HepG2 (cell line): ENCODE results near the gene TPM3. TPM values are rescaled to one million over a fixed set of nuclear protein-coding genes. Genes with fewer than 3 reads are reported as not detected.

Source experiments
- AHR ChIP-seq: IDR thresholded peaks from 2 replicates; pipeline ENCODE4 v1.6.1; 2018; ENCODE audit warnings: missing genetic modification reagents, missing compliant biosample characterization
- HMGA1 ChIP-seq: sonication (generic); formaldehyde crosslinking; conservative IDR thresholded peaks from 2 replicates; pipeline ENCODE4 v1.4.0; 2020; ENCODE audit warnings: missing genetic modification reagents
- MIER2 ChIP-seq: IDR thresholded peaks from 2 replicates; pipeline ENCODE4 v1.6.1; 2016; ENCODE audit warnings: missing biosample characterization, missing genetic modification reagents
- RBM22 ChIP-seq: fragments of 200-400 bp; formaldehyde crosslinking; optimal IDR thresholded peaks from 2 replicates; pipeline ENCODE3; 2017; ENCODE audit warnings: mild to moderate bottlenecking, low read length, moderate library complexity
- SRSF9 ChIP-seq: fragments of 200-400 bp; formaldehyde crosslinking; IDR thresholded peaks from 2 replicates; pipeline ENCODE4 v1.6.1; 2018; ENCODE audit warnings: borderline replicate concordance, mild to moderate bottlenecking, low read depth, low read length; ENCODE audit not compliant: insufficient read depth, poor library complexity, severe bottlenecking
- YEATS4 ChIP-seq: sonication (generic); formaldehyde crosslinking; IDR thresholded peaks from 2 replicates; pipeline ENCODE4 v1.4.0; 2020; ENCODE audit warnings: missing genetic modification reagents, borderline replicate concordance
- ZC3H13 ChIP-seq: sonication (generic); formaldehyde crosslinking; IDR thresholded peaks from 2 replicates; pipeline ENCODE4 v1.8.1; 2023; ENCODE audit warnings: mild to moderate bottlenecking, missing genetic modification reagents, moderate library complexity
- ZNF101 ChIP-seq: sonication (generic); formaldehyde crosslinking; IDR thresholded peaks from 2 replicates; pipeline ENCODE4 v1.4.0; 2020; ENCODE audit warnings: mild to moderate bottlenecking, low read depth, missing genetic modification reagents, borderline replicate concordance
- ZNF136 ChIP-seq: sonication (generic); formaldehyde crosslinking; IDR thresholded peaks from 2 replicates; pipeline ENCODE4 v1.8.1; 2022; ENCODE audit warnings: low read depth, mild to moderate bottlenecking, moderate library complexity, missing genetic modification reagents
- ZNF883 ChIP-seq: sonication (generic); formaldehyde crosslinking; IDR thresholded peaks from 2 replicates; pipeline ENCODE4 v1.5.1; 2020; ENCODE audit warnings: mild to moderate bottlenecking, missing genetic modification reagents; ENCODE audit errors: not compliant biosample characterization
- ZSCAN22 ChIP-seq: sonication (generic); formaldehyde crosslinking; IDR thresholded peaks from 2 replicates; pipeline ENCODE4 v1.4.0; 2020; ENCODE audit warnings: mild to moderate bottlenecking, missing genetic modification reagents
- polyA plus RNA-seq, 8 experiments: library from polyadenylated mRNA; depleted of rRNA in 3 of 8; stranded (reverse) in 7 of 8; unstranded in 1 of 8; fragments of >200 nt; fragmentation: Illumina TruSeq in 4 of 8; extraction: Trizol in 4 of 8; gene quantifications; 2 replicates each; pipeline versions ENCODE4 v1.2.1 to v1.2.3, GENCODE V29; 2011 to 2016; ENCODE audit warnings: low read depth in 4 of 8, missing spikeins in 1 of 8, mixed read lengths in 1 of 8; ENCODE audit not compliant: insufficient read depth in 1 of 8
- total RNA-seq, 5 experiments: library from RNA; depleted of rRNA; stranded (reverse); fragments of >200 nt; fragmentation: Illumina TruSeq; extraction: Trizol; gene quantifications; 2 replicates each; pipeline ENCODE4 v1.2.3, GENCODE V29; 2016; ENCODE audit warnings: low read depth in 1 of 5
- TF ChIP-seq, protein P1 (sequence below): sonication (generic); formaldehyde crosslinking; IDR thresholded peaks from 2 replicates; pipeline ENCODE4 v1.4.0; 2020; ENCODE audit warnings: missing genetic modification reagents
- TF ChIP-seq, protein P2 (sequence below): sonication (generic); formaldehyde crosslinking; IDR thresholded peaks from 2 replicates; pipeline ENCODE4 v1.4.0; 2020; ENCODE audit warnings: missing genetic modification reagents
- TF ChIP-seq, protein P3 (sequence below): sonication (generic); formaldehyde crosslinking; IDR thresholded peaks from 2 replicates; pipeline ENCODE4 v1.8.0; 2022; ENCODE audit warnings: mild to moderate bottlenecking, missing genetic modification reagents, borderline replicate concordance
- TF ChIP-seq, protein P4 (sequence below): IDR thresholded peaks from 2 replicates; pipeline ENCODE4 v1.4.0; 2020; ENCODE audit warnings: mild to moderate bottlenecking, missing genetic modification reagents
- TF ChIP-seq, protein P5 (sequence below): IDR thresholded peaks from 2 replicates; pipeline ENCODE4 v1.6.1; 2016; ENCODE audit warnings: low read depth, borderline replicate concordance

Gene TPM3
- total and polyA plus RNA-seq, 2 of the 13 experiments (the other 11 are each of a cell fraction or from before 2014, with no cell fraction given): 160 to 307 TPM

DNA sequence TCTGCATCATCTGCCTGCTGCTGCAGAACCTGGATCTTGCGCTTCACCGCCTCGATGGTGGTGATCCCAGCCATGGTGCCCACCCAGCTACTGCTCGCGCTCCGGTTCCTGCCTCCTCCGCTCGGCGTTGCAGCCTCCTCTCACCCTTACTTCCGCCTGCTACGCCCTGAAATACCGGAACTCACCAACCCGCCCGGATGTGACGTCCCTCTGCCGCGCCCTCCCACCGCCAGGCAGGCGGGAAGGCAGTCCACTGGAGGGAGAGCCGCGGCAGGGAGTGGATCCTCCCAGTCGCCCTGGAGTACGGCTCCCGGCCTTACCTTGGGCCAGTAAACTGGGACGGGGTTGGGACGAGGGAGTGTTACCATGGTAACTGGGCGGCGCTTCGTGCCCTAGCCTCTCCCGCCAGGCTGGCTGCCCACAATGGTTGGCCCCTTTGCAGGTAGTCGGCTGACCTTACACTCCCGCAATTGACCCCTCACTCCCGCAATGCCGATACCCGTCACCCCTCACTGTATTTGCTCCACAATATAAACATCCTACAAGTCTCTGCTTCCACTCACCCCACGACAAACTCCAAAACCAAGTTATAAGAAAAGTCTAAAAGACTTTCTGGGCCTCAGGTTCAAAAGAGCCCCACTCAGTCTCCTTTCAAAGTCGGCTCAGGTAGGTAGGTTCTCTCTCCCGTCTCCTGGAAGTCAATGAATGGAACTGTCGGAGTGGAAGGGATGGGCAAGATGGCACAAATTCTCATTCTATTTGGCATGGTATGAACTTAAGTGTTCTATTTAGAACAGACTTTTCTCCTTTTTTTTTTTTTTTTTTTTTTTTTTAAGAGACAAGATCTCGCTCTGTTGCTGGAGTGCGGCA is 8.6 kb downstream of the TPM3 start (continued):
- TF ChIP-seq YEATS4 (CRISPR knock-in tag) (peak; percentile 87), HMGA1 (CRISPR knock-in tag) (no peak), ZC3H13 (CRISPR knock-in tag) (peak; percentile 82), SRSF9 (no peak), ZNF101 (CRISPR knock-in tag) (no peak), MIER2 (0 out of 2 replicates have a peak, but pooled peaks have one; percentile 26), RBM22 (no peak), ZSCAN22 (CRISPR knock-in tag) (no peak), ZNF883 (peak; percentile 70), AHR (CRISPR knock-in tag) (0 out of 2 replicates have a peak, but pooled peaks have one; percentile 33), ZNF136 (CRISPR knock-in tag) (peak; percentile 72; the same call in 1 of the 2 replicates)
- TF ChIP-seq, protein P1, sequence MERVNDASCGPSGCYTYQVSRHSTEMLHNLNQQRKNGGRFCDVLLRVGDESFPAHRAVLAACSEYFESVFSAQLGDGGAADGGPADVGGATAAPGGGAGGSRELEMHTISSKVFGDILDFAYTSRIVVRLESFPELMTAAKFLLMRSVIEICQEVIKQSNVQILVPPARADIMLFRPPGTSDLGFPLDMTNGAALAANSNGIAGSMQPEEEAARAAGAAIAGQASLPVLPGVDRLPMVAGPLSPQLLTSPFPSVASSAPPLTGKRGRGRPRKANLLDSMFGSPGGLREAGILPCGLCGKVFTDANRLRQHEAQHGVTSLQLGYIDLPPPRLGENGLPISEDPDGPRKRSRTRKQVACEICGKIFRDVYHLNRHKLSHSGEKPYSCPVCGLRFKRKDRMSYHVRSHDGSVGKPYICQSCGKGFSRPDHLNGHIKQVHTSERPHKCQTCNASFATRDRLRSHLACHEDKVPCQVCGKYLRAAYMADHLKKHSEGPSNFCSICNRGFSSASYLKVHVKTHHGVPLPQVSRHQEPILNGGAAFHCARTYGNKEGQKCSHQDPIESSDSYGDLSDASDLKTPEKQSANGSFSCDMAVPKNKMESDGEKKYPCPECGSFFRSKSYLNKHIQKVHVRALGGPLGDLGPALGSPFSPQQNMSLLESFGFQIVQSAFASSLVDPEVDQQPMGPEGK: peak; percentile 34
- TF ChIP-seq, protein P2, sequence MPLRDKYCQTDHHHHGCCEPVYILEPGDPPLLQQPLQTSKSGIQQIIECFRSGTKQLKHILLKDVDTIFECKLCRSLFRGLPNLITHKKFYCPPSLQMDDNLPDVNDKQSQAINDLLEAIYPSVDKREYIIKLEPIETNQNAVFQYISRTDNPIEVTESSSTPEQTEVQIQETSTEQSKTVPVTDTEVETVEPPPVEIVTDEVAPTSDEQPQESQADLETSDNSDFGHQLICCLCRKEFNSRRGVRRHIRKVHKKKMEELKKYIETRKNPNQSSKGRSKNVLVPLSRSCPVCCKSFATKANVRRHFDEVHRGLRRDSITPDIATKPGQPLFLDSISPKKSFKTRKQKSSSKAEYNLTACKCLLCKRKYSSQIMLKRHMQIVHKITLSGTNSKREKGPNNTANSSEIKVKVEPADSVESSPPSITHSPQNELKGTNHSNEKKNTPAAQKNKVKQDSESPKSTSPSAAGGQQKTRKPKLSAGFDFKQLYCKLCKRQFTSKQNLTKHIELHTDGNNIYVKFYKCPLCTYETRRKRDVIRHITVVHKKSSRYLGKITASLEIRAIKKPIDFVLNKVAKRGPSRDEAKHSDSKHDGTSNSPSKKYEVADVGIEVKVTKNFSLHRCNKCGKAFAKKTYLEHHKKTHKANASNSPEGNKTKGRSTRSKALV: no peak
- TF ChIP-seq, protein P3, sequence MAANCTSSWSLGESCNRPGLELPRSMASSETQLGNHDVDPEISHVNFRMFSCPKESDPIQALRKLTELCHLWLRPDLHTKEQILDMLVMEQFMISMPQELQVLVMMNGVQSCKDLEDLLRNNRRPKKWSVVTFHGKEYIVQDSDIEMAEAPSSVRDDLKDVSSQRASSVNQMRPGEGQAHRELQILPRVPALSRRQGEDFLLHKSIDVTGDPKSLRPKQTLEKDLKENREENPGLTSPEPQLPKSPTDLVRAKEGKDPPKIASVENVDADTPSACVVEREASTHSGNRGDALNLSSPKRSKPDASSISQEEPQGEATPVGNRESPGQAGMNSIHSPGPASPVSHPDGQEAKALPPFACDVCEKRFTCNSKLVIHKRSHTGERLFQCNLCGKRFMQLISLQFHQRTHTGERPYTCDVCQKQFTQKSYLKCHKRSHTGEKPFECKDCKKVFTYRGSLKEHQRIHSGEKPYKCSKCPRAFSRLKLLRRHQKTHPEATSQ (CRISPR knock-in tag): 0 out of 2 replicates have a peak, but pooled peaks have one; percentile 12
- TF ChIP-seq, protein P4, sequence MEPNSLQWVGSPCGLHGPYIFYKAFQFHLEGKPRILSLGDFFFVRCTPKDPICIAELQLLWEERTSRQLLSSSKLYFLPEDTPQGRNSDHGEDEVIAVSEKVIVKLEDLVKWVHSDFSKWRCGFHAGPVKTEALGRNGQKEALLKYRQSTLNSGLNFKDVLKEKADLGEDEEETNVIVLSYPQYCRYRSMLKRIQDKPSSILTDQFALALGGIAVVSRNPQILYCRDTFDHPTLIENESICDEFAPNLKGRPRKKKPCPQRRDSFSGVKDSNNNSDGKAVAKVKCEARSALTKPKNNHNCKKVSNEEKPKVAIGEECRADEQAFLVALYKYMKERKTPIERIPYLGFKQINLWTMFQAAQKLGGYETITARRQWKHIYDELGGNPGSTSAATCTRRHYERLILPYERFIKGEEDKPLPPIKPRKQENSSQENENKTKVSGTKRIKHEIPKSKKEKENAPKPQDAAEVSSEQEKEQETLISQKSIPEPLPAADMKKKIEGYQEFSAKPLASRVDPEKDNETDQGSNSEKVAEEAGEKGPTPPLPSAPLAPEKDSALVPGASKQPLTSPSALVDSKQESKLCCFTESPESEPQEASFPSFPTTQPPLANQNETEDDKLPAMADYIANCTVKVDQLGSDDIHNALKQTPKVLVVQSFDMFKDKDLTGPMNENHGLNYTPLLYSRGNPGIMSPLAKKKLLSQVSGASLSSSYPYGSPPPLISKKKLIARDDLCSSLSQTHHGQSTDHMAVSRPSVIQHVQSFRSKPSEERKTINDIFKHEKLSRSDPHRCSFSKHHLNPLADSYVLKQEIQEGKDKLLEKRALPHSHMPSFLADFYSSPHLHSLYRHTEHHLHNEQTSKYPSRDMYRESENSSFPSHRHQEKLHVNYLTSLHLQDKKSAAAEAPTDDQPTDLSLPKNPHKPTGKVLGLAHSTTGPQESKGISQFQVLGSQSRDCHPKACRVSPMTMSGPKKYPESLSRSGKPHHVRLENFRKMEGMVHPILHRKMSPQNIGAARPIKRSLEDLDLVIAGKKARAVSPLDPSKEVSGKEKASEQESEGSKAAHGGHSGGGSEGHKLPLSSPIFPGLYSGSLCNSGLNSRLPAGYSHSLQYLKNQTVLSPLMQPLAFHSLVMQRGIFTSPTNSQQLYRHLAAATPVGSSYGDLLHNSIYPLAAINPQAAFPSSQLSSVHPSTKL (CRISPR knock-in tag): peak; percentile 52; the same call in 1 of the 2 replicates
- TF ChIP-seq, protein P5, sequence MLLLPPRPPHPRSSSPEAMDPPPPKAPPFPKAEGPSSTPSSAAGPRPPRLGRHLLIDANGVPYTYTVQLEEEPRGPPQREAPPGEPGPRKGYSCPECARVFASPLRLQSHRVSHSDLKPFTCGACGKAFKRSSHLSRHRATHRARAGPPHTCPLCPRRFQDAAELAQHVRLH (CRISPR knock-in tag): peak; percentile 91; the same call in 1 of the 2 replicates
